Measurements from ENCODE around the gene REEP6.

GRCh38 chr19:1505012-1505411 lies 14.0 kb downstream of the REEP6 start:
- no peak for TF ChIP-seq POLR2A (IDR thresholded peaks at IDR 0.05; ENCODE audit: low read depth, low read length)
- TF ChIP-seq TAF1 (IDR thresholded peaks at IDR 0.05; ENCODE audit: borderline replicate concordance, low read depth, low read length): no peak
- no peak for TF ChIP-seq POLR2AphosphoS5 (IDR thresholded peaks at IDR 0.05; ENCODE audit: low read depth, low read length)

Measured in GM12892 (cell line).